ENCODE measurements around the gene MDK. TPM values are rescaled to one million over a fixed set of nuclear protein-coding genes. Genes with fewer than 3 reads are reported as not detected.
A peak's percentile ranks its signal among the peaks of the same experiment; 100 is the strongest.

Gene MDK
- total and polyA plus RNA-seq, 5 donors from 2014 or later: 6.1 TPM; not detected in 4

DNA sequence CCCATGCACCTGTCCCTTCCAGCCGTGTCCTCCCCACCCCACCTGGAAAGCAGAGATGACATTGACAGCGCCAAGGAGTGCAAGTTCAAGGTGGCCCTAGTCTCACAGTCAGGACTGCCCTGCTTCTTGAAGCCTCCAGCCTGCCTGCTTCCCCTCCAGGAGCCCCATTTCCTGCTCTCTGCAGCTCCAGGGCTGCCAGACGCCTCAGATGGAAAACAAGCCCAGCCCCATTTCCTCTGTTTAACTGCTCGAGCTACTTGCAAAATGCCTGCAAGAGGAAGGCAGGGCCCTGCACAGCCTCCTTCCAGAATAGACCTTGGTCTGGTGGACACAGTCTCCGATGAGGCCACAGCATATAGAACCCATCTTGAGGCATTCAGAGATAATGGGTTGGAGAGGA, 39.2 kb upstream of the MDK start:
- peaks cover 42% of the 10 kb centered on the region for H3K4me1 ChIP-seq (ENCODE audit: control insufficient read depth, insufficient read depth, low read length, poor library complexity, severe bottlenecking)
- H3K4me3 ChIP-seq (ENCODE audit: low read depth, low read length): peak overlapping the region; percentile 19
- DNase-seq (peak in 2 of 3 donors; percentile 25 to 70), ATAC-seq (ENCODE audit: low read depth in 2 of 2) (no peak)
- no peaks in the 10 kb centered on the region for H3K36me3 Mint-ChIP-seq
- peaks cover 0 to 2% (median 0%) of the 10 kb centered on the region in 7 donors for H3K9me3 Mint-ChIP-seq
- no peaks in the 10 kb centered on the region for H3K36me3 ChIP-seq (ENCODE audit: control insufficient read depth, insufficient read depth, low read length)
- peak overlapping the region; percentile 15 for H3K27ac ChIP-seq (ENCODE audit: insufficient read depth, low read length, poor library complexity, severe bottlenecking)
- H3K4me1 Mint-ChIP-seq: peaks cover 0 to 85% (median 47%) of the 10 kb centered on the region in 4 donors
- peak overlapping the region in 3 of 4 donors; percentile 52 to 62 (median 60) for H3K4me3 Mint-ChIP-seq
- no peaks in the 10 kb centered on the region for H3K9me3 ChIP-seq (ENCODE audit: control insufficient read depth in 2 of 2, low read length in 2 of 2)
- H3K27me3 ChIP-seq (ENCODE audit: control insufficient read depth, insufficient read depth, low read length): no peaks in the 10 kb centered on the region
- peak overlapping the region; percentile 79 to 92 (median 81) for H3K27ac Mint-ChIP-seq
- H3K27me3 Mint-ChIP-seq: peaks cover 23% of the 10 kb centered on the region

GRCh38 chr11:46343520-46343919, 37.9 kb upstream of the MDK start:
- no peak overlapping the region for H3K27ac ChIP-seq (ENCODE audit: insufficient read depth, low read length, poor library complexity, severe bottlenecking)
- Mint-ChIP-seq H3K9me3 (peaks cover 0 to 2% (median 0%) of the 10 kb centered on the region in 7 donors), H3K27me3 (peaks cover 26% of the 10 kb centered on the region), H3K36me3 (no peaks in the 10 kb centered on the region), H3K4me1 (peaks cover 0 to 77% (median 47%) of the 10 kb centered on the region in 4 donors), H3K4me3 (peak overlapping the region in 3 of 4 donors; percentile 15 to 92 (median 47)), H3K27ac (peak overlapping the region; percentile 65 to 79 (median 68))
- peaks cover 46% of the 10 kb centered on the region for H3K4me1 ChIP-seq (ENCODE audit: control insufficient read depth, insufficient read depth, low read length, poor library complexity, severe bottlenecking)
- H3K36me3 ChIP-seq (ENCODE audit: control insufficient read depth, insufficient read depth, low read length): no peaks in the 10 kb centered on the region
- DNase-seq: no peak
- no peaks in the 10 kb centered on the region for H3K27me3 ChIP-seq (ENCODE audit: control insufficient read depth, insufficient read depth, low read length)
- no peak overlapping the region for H3K4me3 ChIP-seq (ENCODE audit: low read depth, low read length)
- no peak for ATAC-seq (ENCODE audit: low read depth in 2 of 2)
- no peaks in the 10 kb centered on the region for H3K9me3 ChIP-seq (ENCODE audit: control insufficient read depth in 2 of 2, low read length in 2 of 2)

GRCh38 chr11:46345131-46345597, 36.3 kb upstream of the MDK start:
- Histone ChIP-seq H3K9me3 (ENCODE audit: control insufficient read depth in 2 of 2, low read length in 2 of 2) (no peaks in the 10 kb centered on the region), H3K4me1 (ENCODE audit: control insufficient read depth, insufficient read depth, low read length, poor library complexity, severe bottlenecking) (peaks cover 63% of the 10 kb centered on the region), H3K27ac (ENCODE audit: insufficient read depth, low read length, poor library complexity, severe bottlenecking) (peak overlapping the region; percentile 30), H3K36me3 (ENCODE audit: control insufficient read depth, insufficient read depth, low read length) (no peaks in the 10 kb centered on the region), H3K4me3 (ENCODE audit: low read depth, low read length) (peak overlapping the region; percentile 88), H3K27me3 (ENCODE audit: control insufficient read depth, insufficient read depth, low read length) (no peaks in the 10 kb centered on the region)
- peaks cover 10% of the 10 kb centered on the region for H3K36me3 Mint-ChIP-seq
- H3K27me3 Mint-ChIP-seq: peaks cover 27% of the 10 kb centered on the region
- DNase-seq (peak in 2 of 3 donors; percentile 16 to 48), ATAC-seq (ENCODE audit: low read depth in 2 of 2) (no peak)
- H3K9me3 Mint-ChIP-seq: peaks cover 0 to 2% (median 0%) of the 10 kb centered on the region in 7 donors
- peaks cover 0 to 83% (median 58%) of the 10 kb centered on the region in 4 donors for H3K4me1 Mint-ChIP-seq
- H3K4me3 Mint-ChIP-seq: peak overlapping the region; percentile 91 to 93 (median 92)
- peak overlapping the region; percentile 79 to 93 (median 89) for H3K27ac Mint-ChIP-seq

- H3K36me3 ChIP-seq (ENCODE audit: control insufficient read depth, insufficient read depth, low read length): peaks cover 3% of the 10 kb centered on the region
- H3K36me3 Mint-ChIP-seq: peaks cover 10% of the 10 kb centered on the region
- H3K27me3 Mint-ChIP-seq: peaks cover 27% of the 10 kb centered on the region
- peak overlapping the region; percentile 88 for H3K4me3 ChIP-seq (ENCODE audit: low read depth, low read length)
- H3K9me3 ChIP-seq (ENCODE audit: control insufficient read depth in 2 of 2, low read length in 2 of 2): no peaks in the 10 kb centered on the region
- H3K9me3 Mint-ChIP-seq: peaks cover 0 to 2% (median 0%) of the 10 kb centered on the region in 7 donors
- no peaks in the 10 kb centered on the region for H3K27me3 ChIP-seq (ENCODE audit: control insufficient read depth, insufficient read depth, low read length)
- ATAC-seq (ENCODE audit: low read depth in 2 of 2) (no peak), DNase-seq (peak in 2 of 3 donors; percentile 34 to 69)
- H3K27ac Mint-ChIP-seq: peak overlapping the region; percentile 57 to 92 (median 79)
- peaks cover 71% of the 10 kb centered on the region for H3K4me1 ChIP-seq (ENCODE audit: control insufficient read depth, insufficient read depth, low read length, poor library complexity, severe bottlenecking)
- H3K4me3 Mint-ChIP-seq: peak overlapping the region; percentile 91 to 93 (median 92)
- peak overlapping the region; percentile 24 for H3K27ac ChIP-seq (ENCODE audit: insufficient read depth, low read length, poor library complexity, severe bottlenecking)
- peaks cover 0 to 83% (median 58%) of the 10 kb centered on the region in 4 donors for H3K4me1 Mint-ChIP-seq
Measured at GRCh38 chr11:46345881-46346484, 35.5 kb upstream of the MDK start.

GRCh38 chr11:46346886-46347636, 34.4 kb upstream of the MDK start, which contains the start of gene DGKZ:
TSS of gene DGKZ (plus strand) at chr11:46347463. CDS start at chr11:46347660, 197 bp downstream.
- Mint-ChIP-seq H3K36me3 (peaks cover 10% of the 10 kb centered on the region), H3K4me1 (peaks cover 0 to 83% (median 57%) of the 10 kb centered on the region in 4 donors), H3K9me3 (peaks cover 0 to 2% (median 0%) of the 10 kb centered on the region in 7 donors), H3K27ac (peak within 1 kb of the TSS; percentile 88 to 97 (median 92)), H3K27me3 (peaks cover 27% of the 10 kb centered on the region), H3K4me3 (peak within 1 kb of the TSS; percentile 92 to 99 (median 96))
- Histone ChIP-seq H3K9me3 (ENCODE audit: control insufficient read depth in 2 of 2, low read length in 2 of 2) (no peaks in the 10 kb centered on the region), H3K4me1 (ENCODE audit: control insufficient read depth, insufficient read depth, low read length, poor library complexity, severe bottlenecking) (peaks cover 72% of the 10 kb centered on the region), H3K4me3 (ENCODE audit: low read depth, low read length) (peak within 1 kb of the TSS; percentile 92), H3K36me3 (ENCODE audit: control insufficient read depth, insufficient read depth, low read length) (peaks cover 7% of the 10 kb centered on the region), H3K27ac (ENCODE audit: insufficient read depth, low read length, poor library complexity, severe bottlenecking) (peak within 1 kb of the TSS; percentile 73), H3K27me3 (ENCODE audit: control insufficient read depth, insufficient read depth, low read length) (no peaks in the 10 kb centered on the region)
- peak; percentile 88 to 95 (median 88) for DNase-seq
- peak; percentile 82 to 84 for ATAC-seq (ENCODE audit: low read depth in 2 of 2)

DNA sequence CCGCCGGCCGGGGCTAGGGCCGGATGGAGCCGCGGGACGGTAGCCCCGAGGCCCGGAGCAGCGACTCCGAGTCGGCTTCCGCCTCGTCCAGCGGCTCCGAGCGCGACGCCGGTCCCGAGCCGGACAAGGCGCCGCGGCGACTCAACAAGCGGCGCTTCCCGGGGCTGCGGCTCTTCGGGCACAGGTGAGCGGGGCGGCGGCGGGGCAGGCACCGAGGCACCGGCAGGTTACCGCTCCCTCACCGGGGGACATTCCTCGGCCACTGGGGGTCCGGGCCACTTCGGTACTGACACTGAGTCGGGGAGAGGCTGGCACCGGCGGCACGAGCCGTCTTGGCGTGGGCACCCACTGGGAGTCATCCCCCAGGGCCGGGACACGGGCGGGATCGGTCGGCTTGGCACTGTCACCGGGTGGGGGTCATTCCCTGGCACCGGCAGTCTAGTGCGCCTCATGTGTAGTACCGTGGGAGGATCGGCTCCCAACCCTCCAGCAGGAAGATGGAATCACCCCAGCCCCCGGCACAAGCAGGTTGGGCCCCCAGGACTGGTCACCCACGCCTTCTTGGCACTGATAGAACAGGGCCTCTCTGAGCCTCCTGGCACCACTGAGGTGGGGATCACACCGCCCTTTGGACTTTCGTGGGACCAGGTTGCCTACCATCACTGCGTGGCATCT, 33.7 kb upstream of the MDK start:
- Histone ChIP-seq H3K27me3 (ENCODE audit: control insufficient read depth, insufficient read depth, low read length) (no peaks in the 10 kb centered on the region), H3K27ac (ENCODE audit: insufficient read depth, low read length, poor library complexity, severe bottlenecking) (peak overlapping the region; percentile 73)
- peak overlapping the region; percentile 88 to 97 (median 92) for H3K27ac Mint-ChIP-seq

More for the DNA sequence above, 33.7 kb upstream of the MDK start:
- H3K36me3 ChIP-seq (ENCODE audit: control insufficient read depth, insufficient read depth, low read length): peaks cover 7% of the 10 kb centered on the region
- ATAC-seq (ENCODE audit: low read depth in 2 of 2) (no peak), DNase-seq (no peak)
- Mint-ChIP-seq H3K36me3 (peaks cover 12% of the 10 kb centered on the region), H3K4me3 (peak overlapping the region; percentile 92 to 99 (median 96)), H3K9me3 (peaks cover 0 to 2% (median 0%) of the 10 kb centered on the region in 7 donors), H3K4me1 (peaks cover 3 to 83% (median 55%) of the 10 kb centered on the region in 4 donors), H3K27me3 (peaks cover 25% of the 10 kb centered on the region)
- H3K4me1 ChIP-seq (ENCODE audit: control insufficient read depth, insufficient read depth, low read length, poor library complexity, severe bottlenecking): peaks cover 72% of the 10 kb centered on the region
- H3K9me3 ChIP-seq (ENCODE audit: control insufficient read depth in 2 of 2, low read length in 2 of 2): no peaks in the 10 kb centered on the region
- H3K4me3 ChIP-seq (ENCODE audit: low read depth, low read length): peak overlapping the region; percentile 92

All from CD4-positive, CD25-positive, alpha-beta regulatory T cell (primary cell).